ENCODE data around the gene FFAR1. TPM values are rescaled to one million over a fixed set of nuclear protein-coding genes. Genes with fewer than 3 reads are reported as not detected.

The FFAR1 gene
- total RNA-seq, 1 donor from 2014 or later, result not detected

Small RNA genes lying within 50 kb of the gene (microRNA-seq; reads per million reads assigned to microRNA genes)
- gene MIR5196 (ENCODE audit: borderline number of aligned reads), result not detected

Other genes starting within 250 kb of the FFAR1 start
- 3.1 TPM for gene FXYD3, start 232.1 kb upstream of the FFAR1 start, total RNA-seq
- gene LGI4, start 212.8 kb upstream of the FFAR1 start, total RNA-seq, result 9.0 TPM
- gene FXYD1, start 209.1 kb upstream of the FFAR1 start, total RNA-seq, result 489 TPM
- gene FXYD7, start 204.6 kb upstream of the FFAR1 start, total RNA-seq, result not detected
- 21.2 TPM for gene FXYD5, start 193.2 kb upstream of the FFAR1 start, total RNA-seq
- not detected for gene FAM187B, start 119.2 kb upstream of the FFAR1 start, total RNA-seq
- gene LSR, start 98.9 kb upstream of the FFAR1 start, total RNA-seq, result 6.1 TPM
- gene USF2, start 78.9 kb upstream of the FFAR1 start, total RNA-seq, result 170 TPM
- gene HAMP, start 65.4 kb upstream of the FFAR1 start, total RNA-seq, result not detected
- not detected for gene MAG, start 55.7 kb upstream of the FFAR1 start, total RNA-seq
- gene CD22, start 18.7 kb upstream of the FFAR1 start, total RNA-seq, result 0.52 TPM
- not detected for gene FFAR3, start 10.6 kb downstream of the FFAR1 start, total RNA-seq
- not detected for gene GPR42, start 23.2 kb downstream of the FFAR1 start, total RNA-seq
- gene FFAR2, start 100.4 kb downstream of the FFAR1 start, total RNA-seq, result 0.27 TPM
- not detected for gene KRTDAP, start 142.6 kb downstream of the FFAR1 start, total RNA-seq
- gene DMKN, start 165.7 kb downstream of the FFAR1 start, total RNA-seq, result 16.1 TPM
- gene SBSN, start 180.4 kb downstream of the FFAR1 start, total RNA-seq, result not detected
- gene GAPDHS, start 185.6 kb downstream of the FFAR1 start, total RNA-seq, result not detected
- gene TMEM147, start 197.7 kb downstream of the FFAR1 start, total RNA-seq, result 84.4 TPM
- not detected for gene ATP4A, start 215.8 kb downstream of the FFAR1 start, total RNA-seq
- not detected for gene PMIS2, start 238.3 kb downstream of the FFAR1 start, total RNA-seq

Data from left ventricle myocardium superior (tissue), 1 donor.